Esophagus muscularis mucosa (tissue), 3 donors: ENCODE results near the gene IER3.

ENCODE experiments used
- CTCF ChIP-seq, 3 experiments: fragments of 200-600 bp in 2 of 3; fragments of 450-650 bp in 1 of 3; sonication (generic) in 2 of 3; IDR thresholded peaks; one replicate each; pipeline ENCODE4 v1.5.1; 2017 to 2019; ENCODE audit warnings: antibody characterized with exemption in 3 of 3, mild to moderate bottlenecking in 2 of 3, moderate library complexity in 1 of 3
- POLR2AphosphoS5 ChIP-seq, 2 donors: sonication (generic); formaldehyde crosslinking; IDR thresholded peaks; one replicate each; pipeline ENCODE4 v1.6.1; 2017; ENCODE audit warnings: antibody characterized with exemption in 2 of 2

GRCh38 chr6:30747902-30748769, 3.8 kb upstream of the IER3 start:
- TF ChIP-seq CTCF (IDR thresholded peaks at IDR 0.05) (no peak), POLR2AphosphoS5 (IDR thresholded peaks at IDR 0.05) (no peak)
